Stimulated activated CD8-positive, alpha-beta memory T cell treated with anti-CD3 and anti-CD28 coated beads, Interleukin-15, amount 100 ng/mL, for 24 hours (primary cell): ENCODE data around the gene CAPN15.
"Not testable (repeated sequence)": the region's sequence is repeated elsewhere in the genome, so short reads cannot be mapped to it uniquely, and the experiment has no call there.

Experiments used
- DNase-seq: peaks from one replicate; pipeline ENCODE4 v3.0.0-alpha.2; 2020; ENCODE audit warnings: low read depth

The CAPN15 gene

GRCh38 chr16:592518-593306 is 65.2 kb downstream of the CAPN15 start:
- no peak for DNase-seq

DNA sequence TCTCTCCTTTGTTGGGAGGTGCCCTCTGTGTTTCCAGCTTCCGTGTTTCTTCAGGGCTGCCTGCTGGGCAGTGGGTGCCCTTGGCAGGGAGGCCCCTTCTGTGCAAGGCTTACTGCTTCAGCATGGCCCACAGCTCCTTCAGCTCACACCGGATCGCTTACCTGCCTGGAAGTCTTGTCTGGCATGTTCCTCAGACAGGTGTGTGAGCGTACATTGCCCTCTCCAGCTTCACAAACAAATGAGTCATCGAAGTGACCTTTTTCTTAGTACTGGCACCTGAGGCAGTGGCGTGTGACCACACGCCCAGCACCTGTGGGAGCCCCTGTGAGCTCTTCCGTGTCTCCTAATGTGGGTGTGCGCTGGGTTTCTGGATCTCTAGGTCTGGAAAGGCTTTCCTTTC is 65.9 kb downstream of the CAPN15 start:
- DNase-seq = no peak

GRCh38 chr16:593807-594206 is 66.3 kb downstream of the CAPN15 start:
- no peak for DNase-seq

DNA sequence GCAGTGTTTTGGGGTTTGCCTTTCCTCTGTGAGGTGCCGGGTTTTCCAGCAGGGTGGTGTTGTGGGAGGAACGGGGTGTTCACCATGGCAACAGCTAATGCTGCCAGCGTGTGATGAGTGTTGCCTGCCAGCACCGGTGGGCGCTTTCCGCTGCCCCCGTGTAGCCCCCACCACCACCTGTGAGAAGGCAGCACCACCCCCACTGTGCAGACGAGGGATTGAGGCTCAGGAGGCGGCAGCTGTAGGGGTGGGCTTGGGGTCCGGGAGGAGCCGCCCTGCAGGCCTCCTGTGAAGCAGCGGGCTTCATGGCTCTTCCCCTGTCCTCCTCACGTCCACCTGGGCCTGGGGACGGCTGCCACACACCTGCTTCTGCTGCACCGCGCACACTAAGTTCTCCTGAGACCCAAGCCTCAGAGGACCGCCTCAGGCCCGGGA is 67.6 kb downstream of the CAPN15 start:
- no peak for DNase-seq

- DNase-seq = no peak
Observed at GRCh38 chr16:595942-596735, 68.6 kb downstream of the CAPN15 start.

DNA sequence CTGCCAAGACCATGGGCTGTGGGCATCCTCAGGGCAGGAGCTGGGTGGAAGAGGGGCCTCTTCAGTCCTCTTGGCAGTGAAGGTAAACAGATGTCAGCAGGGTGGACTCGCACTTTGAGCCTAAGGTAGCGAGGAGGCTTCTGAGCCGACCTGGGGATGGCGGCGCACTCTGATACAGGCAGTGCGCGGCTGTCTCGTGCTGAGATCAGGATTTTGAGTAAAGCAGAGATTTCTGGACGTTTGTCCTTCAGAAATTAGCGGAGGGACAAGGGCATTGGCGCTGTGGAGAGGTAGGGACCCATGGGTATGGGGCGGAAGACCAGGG is 69.2 kb downstream of the CAPN15 start:
- DNase-seq = no peak

DNA sequence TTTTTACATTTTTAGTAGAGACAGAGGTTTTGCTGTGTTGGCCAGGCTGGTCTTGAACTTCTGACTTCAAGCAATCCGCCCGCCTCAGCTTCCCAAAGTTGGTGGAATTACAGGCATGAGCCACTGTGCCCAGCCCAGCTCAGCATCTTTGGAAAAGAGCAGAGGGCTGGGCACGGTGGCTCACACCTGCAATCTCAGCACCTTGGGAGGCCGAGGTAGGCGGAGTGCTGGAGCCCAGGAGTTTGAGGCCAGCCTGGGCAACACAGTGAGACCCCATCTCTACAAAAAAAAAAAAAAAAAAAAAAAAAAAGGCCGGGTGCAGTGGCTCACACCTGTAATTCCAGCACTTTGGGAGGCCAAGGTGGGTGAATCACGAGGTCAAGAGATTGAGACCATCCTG is 70.1 kb downstream of the CAPN15 start:
- DNase-seq = not testable (repeated sequence)

DNA sequence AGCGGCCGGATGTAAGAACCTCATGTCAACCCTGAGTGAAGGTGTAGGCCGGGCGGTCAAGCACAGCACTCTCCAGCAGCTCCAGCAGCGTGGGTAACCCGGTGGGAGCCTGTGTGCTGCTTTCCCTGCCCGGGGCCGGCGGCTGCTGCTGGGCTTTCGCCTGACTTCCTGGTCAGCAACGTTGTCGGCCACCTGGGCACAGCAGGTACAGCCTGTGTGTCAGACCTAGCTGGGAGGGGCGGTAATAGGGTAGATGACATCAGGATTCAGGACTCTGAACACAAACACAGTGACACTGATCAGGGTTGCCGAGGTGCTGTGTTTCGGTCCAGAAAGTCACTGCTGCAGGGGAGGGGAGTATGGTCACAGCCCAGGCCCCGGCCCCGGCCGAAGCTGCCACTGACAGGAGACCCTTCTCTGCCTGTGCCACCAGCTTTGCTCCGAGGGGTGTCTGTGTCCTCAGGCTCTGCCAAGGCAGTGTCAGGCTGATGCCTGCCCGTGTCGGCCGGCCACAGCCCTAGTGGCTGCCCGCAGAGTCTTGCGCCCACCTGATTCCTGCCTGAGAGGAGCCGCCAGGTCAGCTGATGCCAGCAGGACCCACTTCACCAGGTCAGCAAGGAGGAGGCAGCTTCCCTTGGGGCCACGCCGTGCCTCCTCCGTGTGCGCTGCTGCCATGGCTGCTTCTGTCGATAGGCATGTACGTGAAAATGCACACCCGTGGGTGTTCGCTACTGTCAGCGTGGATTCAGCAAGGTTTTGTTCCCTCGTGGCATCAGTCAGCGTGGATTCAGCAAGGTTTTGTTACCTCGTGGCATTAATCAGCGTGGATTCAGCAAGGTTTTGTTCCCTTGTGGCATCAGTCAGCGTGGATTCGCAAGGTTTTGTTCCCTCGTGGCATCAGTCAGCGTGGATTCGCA is 71.6 kb downstream of the CAPN15 start:
- no peak for DNase-seq

DNA sequence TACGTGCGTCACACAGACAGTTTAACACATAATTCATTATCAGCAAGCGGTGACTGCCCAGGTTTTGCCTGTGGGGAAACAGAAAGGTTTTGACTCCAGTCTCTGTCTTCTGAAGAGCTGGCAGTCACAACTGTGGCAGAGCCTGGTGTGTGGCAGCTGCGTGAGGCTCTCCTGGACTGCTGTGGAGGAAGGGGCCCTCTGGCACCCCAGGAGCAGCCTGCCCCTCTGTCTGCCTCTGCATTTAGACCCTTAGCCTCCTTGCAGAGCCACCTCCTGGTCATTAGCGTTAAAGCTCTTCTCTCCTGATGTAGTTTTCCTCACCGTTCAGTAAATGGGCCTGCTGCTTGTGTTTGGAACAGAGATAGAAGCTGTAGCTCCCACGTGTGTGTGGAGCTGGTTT is 73.3 kb downstream of the CAPN15 start:
- DNase-seq = no peak

- no peak for DNase-seq
Observed at GRCh38 chr16:603933-604332, 76.4 kb downstream of the CAPN15 start.
